Peyer's patch (tissue), 4 donors: ENCODE results near the gene GLP2R. TPM values are rescaled to one million over a fixed set of nuclear protein-coding genes. Genes with fewer than 3 reads are reported as not detected.
"Not testable (repeated sequence)": the region's sequence is repeated elsewhere in the genome, so short reads cannot be mapped to it uniquely, and the experiment has no call there.

Source experiments
- DNase-seq, 3 donors: peaks; one replicate each; pipeline ENCODE4 v3.0.0-alpha.2; 2017 to 2019
- H3K27ac ChIP-seq, 4 donors: fragments of 200-600 bp; sonication (generic); one replicate each; pipeline ENCODE4 v1.5.1; 2016 to 2019
- H3K27me3 ChIP-seq, 2 donors: fragments of 200-600 bp; sonication (generic); one replicate each; pipeline ENCODE4 v1.5.1; 2019
- H3K36me3 ChIP-seq, 3 donors: fragments of 200-600 bp; sonication (generic); one replicate each; pipeline ENCODE4 v1.5.1; 2016 to 2019
- H3K4me1 ChIP-seq, 4 donors: fragments of 200-600 bp; sonication (generic); one replicate each; pipeline ENCODE4 v1.5.1; 2016 to 2019
- H3K4me3 ChIP-seq, 4 donors: fragments of 200-600 bp; sonication (generic); 1 replicate in 3 of 4; 2 replicates in 1 of 4; pipeline ENCODE4 v1.5.1; 2016 to 2019; ENCODE audit warnings: mild to moderate bottlenecking in 1 of 4
- H3K9me3 ChIP-seq, 4 donors: fragments of 200-600 bp; sonication (generic); one replicate each; pipeline ENCODE4 v1.5.1; 2016 to 2019; ENCODE audit warnings: mild to moderate bottlenecking in 1 of 4
- CTCF ChIP-seq, 6 experiments: fragments of 450-650 bp in 4 of 6; fragments of 200-600 bp in 2 of 6; sonication (generic) in 1 of 6; IDR thresholded peaks; one replicate each; pipeline ENCODE4 v1.5.1; 2017 to 2019; ENCODE audit warnings: antibody characterized with exemption in 6 of 6, mild to moderate bottlenecking in 3 of 6, moderate library complexity in 1 of 6
- POLR2A ChIP-seq, 2 donors: fragments of 450-650 bp; IDR thresholded peaks; one replicate each; pipeline ENCODE4 v1.5.1; 2017; ENCODE audit warnings: antibody characterized with exemption in 2 of 2, mild to moderate bottlenecking in 2 of 2, moderate library complexity in 2 of 2
- total RNA-seq, 4 donors: library from RNA; depleted of rRNA; stranded (reverse); fragments of >200 nt; gene quantifications; one replicate each; pipeline ENCODE4 v1.1.0, GENCODE V29; 2016

The GLP2R gene
- total RNA-seq = 10 to 100 TPM in 3 of 4 donors, 1 to 10 TPM in 1; 7.4 to 94.1 (median 13.8) TPM

GRCh38 chr17:9825641-9826150 lies at the start of gene GLP2R:
GLP2R (plus strand) TSS chr17:9825924; CDS start chr17:9826064, 140 bp downstream.
- no peak for TF ChIP-seq POLR2A (IDR thresholded peaks at IDR 0.05)
- no peak for TF ChIP-seq CTCF (IDR thresholded peaks at IDR 0.05)
- H3K9me3 ChIP-seq = no peaks in the 10 kb centered on the region
- peak within 1 kb of the TSS in 1 of 4 donors; percentile 15 for H3K4me3 ChIP-seq
- H3K27ac ChIP-seq = peak within 1 kb of the TSS in 2 of 4 donors; percentile 8 to 25
- no peaks in the 10 kb centered on the region for H3K36me3 ChIP-seq
- no peaks in the 10 kb centered on the region for H3K4me1 ChIP-seq
- no peaks in the 10 kb centered on the region for H3K27me3 ChIP-seq
- DNase-seq = no peak

- no peaks in the 10 kb centered on the region for H3K9me3 ChIP-seq
These were observed 48.8 kb upstream of the GLP2R start for GRCh38 chr17:9776911-9777310.

GRCh38 chr17:9780552-9780951 lies 45.2 kb upstream of the GLP2R start:
- no peaks in the 10 kb centered on the region for H3K27me3 ChIP-seq
- no peak for DNase-seq
- H3K9me3 ChIP-seq = no peaks in the 10 kb centered on the region
- no peak overlapping the region for H3K27ac ChIP-seq
- H3K4me3 ChIP-seq = no peak overlapping the region
- no peaks in the 10 kb centered on the region for H3K4me1 ChIP-seq
- no peak for TF ChIP-seq CTCF (IDR thresholded peaks at IDR 0.05)
- H3K36me3 ChIP-seq = no peaks in the 10 kb centered on the region

More at GRCh38 chr17:9776911-9777310, 48.8 kb upstream of the GLP2R start:
- no peak for TF ChIP-seq POLR2A (IDR thresholded peaks at IDR 0.05)
- H3K27ac ChIP-seq = no peak overlapping the region
- no peak for DNase-seq
- H3K27me3 ChIP-seq = no peaks in the 10 kb centered on the region
- H3K4me1 ChIP-seq = no peaks in the 10 kb centered on the region
- H3K36me3 ChIP-seq = no peaks in the 10 kb centered on the region
- no peak overlapping the region for H3K4me3 ChIP-seq

- no peak overlapping the region for H3K4me3 ChIP-seq
- no peaks in the 10 kb centered on the region for H3K4me1 ChIP-seq
- H3K9me3 ChIP-seq = no peaks in the 10 kb centered on the region
- H3K27ac ChIP-seq = no peak overlapping the region
- no peaks in the 10 kb centered on the region for H3K36me3 ChIP-seq
- no peak for TF ChIP-seq CTCF (IDR thresholded peaks at IDR 0.05)
- TF ChIP-seq POLR2A (IDR thresholded peaks at IDR 0.05) = no peak
- H3K27me3 ChIP-seq = no peaks in the 10 kb centered on the region
- DNase-seq = no peak
These were observed 42.7 kb upstream of the GLP2R start for GRCh38 chr17:9783050-9783449.

GRCh38 chr17:9783465-9783864 lies 42.3 kb upstream of the GLP2R start:
- H3K9me3 ChIP-seq, H3K4me3 ChIP-seq, H3K4me1 ChIP-seq, H3K27me3 ChIP-seq, DNase-seq, H3K27ac ChIP-seq, H3K36me3 ChIP-seq: not testable (repeated sequence)

GRCh38 chr17:9784544-9784943 lies 41.2 kb upstream of the GLP2R start:
- TF ChIP-seq CTCF (IDR thresholded peaks at IDR 0.05) = no peak
- no peak for TF ChIP-seq POLR2A (IDR thresholded peaks at IDR 0.05)
- DNase-seq = no peak
- H3K36me3 ChIP-seq = no peaks in the 10 kb centered on the region
- no peak overlapping the region for H3K4me3 ChIP-seq
- H3K27me3 ChIP-seq = no peaks in the 10 kb centered on the region
- H3K9me3 ChIP-seq = no peaks in the 10 kb centered on the region
- no peaks in the 10 kb centered on the region for H3K4me1 ChIP-seq
- no peak overlapping the region for H3K27ac ChIP-seq

- no peak overlapping the region for H3K27ac ChIP-seq
- H3K4me3 ChIP-seq = no peak overlapping the region
- H3K4me1 ChIP-seq = no peaks in the 10 kb centered on the region
- no peaks in the 10 kb centered on the region for H3K27me3 ChIP-seq
- H3K36me3 ChIP-seq = no peaks in the 10 kb centered on the region
- no peaks in the 10 kb centered on the region for H3K9me3 ChIP-seq
- TF ChIP-seq POLR2A (IDR thresholded peaks at IDR 0.05) = no peak
- no peak for TF ChIP-seq CTCF (IDR thresholded peaks at IDR 0.05)
- no peak for DNase-seq
These were observed 37.1 kb upstream of the GLP2R start for GRCh38 chr17:9788601-9789000.
